H9 (cell line): ENCODE results near the gene CGB5. TPM values are rescaled to one million over a fixed set of nuclear protein-coding genes. Genes with fewer than 3 reads are reported as not detected.
A peak's percentile ranks its signal among the peaks of the same experiment; 100 is the strongest.

Source experiments
- DNase-seq: peaks from one replicate; pipeline ENCODE4 v3.0.0-alpha.2; 2017
- H2AFZ ChIP-seq: one replicate; pipeline ENCODE4 v1.6.1; 2013; ENCODE audit warnings: mild to moderate bottlenecking, low read length, control low read depth, moderate library complexity
- H2AK5ac ChIP-seq: 2 replicates; pipeline ENCODE4 v1.6.1; 2013; ENCODE audit warnings: low read length, control low read depth, mixed read lengths; ENCODE audit not compliant: insufficient read length
- H2BK120ac ChIP-seq: one replicate; pipeline ENCODE4 v1.6.1; 2013; ENCODE audit warnings: low read depth, mild to moderate bottlenecking, low read length, control low read depth, inconsistent platforms; ENCODE audit not compliant: poor library complexity, severe bottlenecking
- H2BK12ac ChIP-seq: 2 replicates; pipeline ENCODE4 v1.6.1; 2013; ENCODE audit warnings: low read length, control low read depth, mixed read lengths, low read depth; ENCODE audit not compliant: insufficient read length
- H2BK15ac ChIP-seq: 2 replicates; pipeline ENCODE4 v1.6.1; 2013; ENCODE audit warnings: low read depth, low read length, control low read depth
- H2BK20ac ChIP-seq: one replicate; pipeline ENCODE4 v1.6.1; 2013; ENCODE audit warnings: low read depth, mild to moderate bottlenecking, low read length, control low read depth, inconsistent platforms; ENCODE audit not compliant: poor library complexity, severe bottlenecking
- H2BK5ac ChIP-seq: 2 replicates; pipeline ENCODE4 v1.6.1; 2013; ENCODE audit warnings: low read length, control low read depth, mixed read lengths; ENCODE audit not compliant: insufficient read length
- H3K14ac ChIP-seq: 2 replicates; pipeline ENCODE4 v1.6.1; 2013; ENCODE audit warnings: low read length, control low read depth; ENCODE audit not compliant: insufficient read depth
- H3K18ac ChIP-seq: 2 replicates; pipeline ENCODE4 v1.6.1; 2013; ENCODE audit warnings: low read depth, mild to moderate bottlenecking, mixed read lengths, low read length, control low read depth; ENCODE audit not compliant: insufficient read length
- H3K23ac ChIP-seq: 2 replicates; pipeline ENCODE4 v1.6.1; 2013; ENCODE audit warnings: low read length, control low read depth, mixed read lengths, low read depth; ENCODE audit not compliant: insufficient read length
- H3K23me2 ChIP-seq: 2 replicates; pipeline ENCODE4 v1.6.1; 2013; ENCODE audit warnings: low read depth, mild to moderate bottlenecking, mixed read lengths, low read length, control low read depth; ENCODE audit not compliant: insufficient read length, poor library complexity, severe bottlenecking
- H3K27ac ChIP-seq: 2 replicates; pipeline ENCODE4 v1.5.1; 2013; ENCODE audit warnings: low read length, control low read depth, mixed read lengths, low read depth; ENCODE audit not compliant: insufficient read length
- H3K27me3 ChIP-seq: 2 replicates; pipeline ENCODE4 v1.6.1; 2013; ENCODE audit warnings: low read length, control low read depth, inconsistent platforms; ENCODE audit not compliant: insufficient read depth
- H3K4ac ChIP-seq: 2 replicates; pipeline ENCODE4 v1.6.1; 2013; ENCODE audit warnings: low read depth, mild to moderate bottlenecking, control low read depth, inconsistent platforms, low read length, moderate library complexity
- H3K4me1 ChIP-seq: 2 replicates; pipeline ENCODE4 v1.6.1; 2013; ENCODE audit warnings: low read length, control low read depth, inconsistent platforms; ENCODE audit not compliant: insufficient read depth
- H3K4me2 ChIP-seq: 2 replicates; pipeline ENCODE4 v1.6.1; 2013; ENCODE audit warnings: low read length, control low read depth, mixed read lengths; ENCODE audit not compliant: insufficient read length, insufficient read depth
- H3K56ac ChIP-seq: 2 replicates; pipeline ENCODE4 v1.6.1; 2013; ENCODE audit warnings: low read depth, mild to moderate bottlenecking, mixed read lengths, low read length, control low read depth; ENCODE audit not compliant: insufficient read length
- H3K79me1 ChIP-seq: 2 replicates; pipeline ENCODE4 v1.6.1; 2013; ENCODE audit warnings: low read depth, mild to moderate bottlenecking, moderate library complexity, low read length, control low read depth, inconsistent platforms; ENCODE audit not compliant: insufficient read depth, poor library complexity, severe bottlenecking
- H3K79me2 ChIP-seq: 2 replicates; pipeline ENCODE4 v1.6.1; 2013; ENCODE audit warnings: low read length, control low read depth, inconsistent platforms; ENCODE audit not compliant: insufficient read depth
- H3K9ac ChIP-seq: 2 replicates; pipeline ENCODE4 v1.6.1; 2013; ENCODE audit warnings: low read length, control low read depth, mixed read lengths; ENCODE audit not compliant: insufficient read length; ENCODE audit errors: extremely low read depth
- H3K9me3 ChIP-seq: one replicate; pipeline ENCODE4 v1.6.1; 2013; ENCODE audit warnings: low read depth, low read length, inconsistent platforms; ENCODE audit not compliant: control insufficient read depth
- H3T11ph ChIP-seq: one replicate; pipeline ENCODE4 v1.6.1; 2013; ENCODE audit warnings: mild to moderate bottlenecking, low read length, control low read depth, inconsistent platforms
- H4K20me1 ChIP-seq: one replicate; pipeline ENCODE4 v1.6.1; 2013; ENCODE audit not compliant: control insufficient read depth, insufficient read length, insufficient read depth
- H4K5ac ChIP-seq: 2 replicates; pipeline ENCODE4 v1.6.1; 2013; ENCODE audit warnings: low read depth, mild to moderate bottlenecking, mixed read lengths, low read length, control low read depth; ENCODE audit not compliant: insufficient read length
- H4K8ac ChIP-seq: replicated peaks from 2 replicates; pipeline ENCODE4 v1.6.1; 2013; ENCODE audit warnings: low read length, control low read depth, mixed read lengths, low read depth; ENCODE audit not compliant: insufficient read length
- H4K91ac ChIP-seq: 2 replicates; pipeline ENCODE4 v1.6.1; 2013; ENCODE audit warnings: low read depth, mild to moderate bottlenecking, moderate library complexity, mixed read lengths, low read length, control low read depth; ENCODE audit not compliant: insufficient read length
- H3K27ac Mint-ChIP-seq, 3 experiments: 2 replicates in 2 of 3; 3 replicates in 1 of 3; pipeline ENCODE4 v1.8.0; 2020 to 2021; ENCODE audit warnings: mixed read lengths in 3 of 3, mild to moderate bottlenecking in 1 of 3, moderate library complexity in 1 of 3
- H3K27me3 Mint-ChIP-seq: 2 replicates; pipeline ENCODE4 v1.8.0; 2021; ENCODE audit warnings: low read depth, mild to moderate bottlenecking, moderate library complexity, mixed read lengths
- H3K36me3 Mint-ChIP-seq, 3 experiments: 2 replicates in 2 of 3; 3 replicates in 1 of 3; pipeline ENCODE4 v1.8.0; 2020 to 2021; ENCODE audit warnings: low read depth in 3 of 3, mixed read lengths in 3 of 3; ENCODE audit not compliant: insufficient read depth in 1 of 3
- H3K4me1 Mint-ChIP-seq, 2 experiments: 2 replicates each; pipeline ENCODE4 v1.8.0; 2020; ENCODE audit warnings: mixed read lengths in 2 of 2
- H3K4me3 Mint-ChIP-seq, 2 experiments: 2 replicates in 1 of 2; 3 replicates in 1 of 2; pipeline ENCODE4 v1.8.0; 2020 to 2021; ENCODE audit warnings: mild to moderate bottlenecking in 2 of 2, mixed read lengths in 2 of 2, moderate library complexity in 1 of 2
- H3K9me3 Mint-ChIP-seq, 2 experiments: 2 replicates in 1 of 2; 3 replicates in 1 of 2; pipeline ENCODE4 v1.8.0; 2020; ENCODE audit warnings: mild to moderate bottlenecking in 2 of 2, mixed read lengths in 2 of 2, moderate library complexity in 1 of 2
- WGBS: extraction: QIAGEN DNeasy Blood & Tissue Kit; methylation state at CpG from one replicate; pipeline ENCODE4 v1.1.7; 2013; ENCODE audit warnings: missing lambda C conversion rate, low lambda C conversion rate, mixed read lengths; ENCODE audit not compliant: insufficient read length; ENCODE audit errors: extremely low coverage; 5-methylcytosine and 5-hydroxymethylcytosine counted together
- total RNA-seq: library from RNA; stranded (reverse); gene quantifications from 2 replicates; pipeline ENCODE4 v1.2.1, GENCODE V29; 2021
- TF ChIP-seq, protein P1 (sequence below): fragments of 200-600 bp; sonication (generic); conservative IDR thresholded peaks from 3 replicates; pipeline ENCODE4 v1.8.0; 2021; ENCODE audit warnings: antibody characterized with exemption, mild to moderate bottlenecking

Gene CGB5
- total RNA-seq, 1 experiment from 2014 or later = not detected

DNA sequence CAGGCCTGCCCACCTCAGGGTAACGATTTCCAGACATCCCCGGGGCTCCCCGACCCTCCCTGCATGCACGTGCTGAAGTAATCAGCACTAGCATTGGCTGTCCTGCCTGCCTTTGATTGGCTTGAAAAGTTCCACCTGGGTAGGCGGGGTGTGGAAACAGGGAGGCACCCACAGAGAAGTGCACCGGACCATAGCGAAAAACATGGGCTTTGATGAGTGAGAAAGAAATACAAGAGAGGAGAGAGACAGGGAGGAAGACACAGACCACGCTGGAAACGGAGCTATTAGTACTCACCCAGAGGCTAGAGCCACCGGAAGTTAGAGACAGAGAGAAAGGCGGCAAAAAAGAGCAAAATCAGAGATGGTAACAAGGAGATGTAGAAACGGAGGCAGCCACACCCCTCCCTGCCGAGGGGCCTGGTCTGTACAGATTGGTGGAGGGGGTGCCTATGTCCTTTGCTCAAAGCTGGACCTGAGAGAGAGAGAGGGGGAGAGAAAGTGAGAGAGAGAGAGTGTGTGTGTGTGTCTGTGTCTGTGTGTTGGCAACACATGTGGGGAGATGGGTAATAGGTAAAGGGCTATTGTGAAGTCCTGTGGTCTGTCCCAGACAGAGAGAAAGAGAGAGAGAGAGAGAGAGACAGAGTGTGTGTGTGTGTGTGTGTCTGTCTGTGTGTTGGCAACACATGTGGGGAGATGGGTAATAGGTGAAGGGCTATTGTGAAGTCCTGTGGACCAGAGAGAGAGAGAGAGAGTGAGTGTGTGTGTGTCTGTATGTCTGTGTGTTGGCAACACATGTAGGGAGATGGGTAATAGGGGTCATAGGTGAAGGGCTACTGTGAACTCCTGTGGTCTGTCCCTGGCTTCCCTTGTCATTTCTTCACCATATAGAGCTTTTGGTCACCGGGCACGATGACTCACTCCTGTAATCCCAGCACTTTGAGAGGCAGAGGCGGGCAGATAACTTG, 22.4 kb upstream of the CGB5 start:
- Mint-ChIP-seq H3K9me3 (peaks cover 0 to 1% of the 10 kb centered on the region in 2 experiments; a peak in 2 of 5 replicates), H3K4me1 (peaks cover 15 to 36% of the 10 kb centered on the region in 2 experiments), H3K4me3 (no peak overlapping the region; a peak in 1 of 5 replicates), H3K36me3 (peaks cover 0 to 5% (median 4%) of the 10 kb centered on the region in 3 experiments; a peak in 4 of 7 replicates), H3K27ac (no peak overlapping the region; a peak in 1 of 7 replicates), H3K27me3 (peaks cover 49% of the 10 kb centered on the region)
- Histone ChIP-seq H2BK15ac (no peak overlapping the region), H3K79me1 (no peaks in the 10 kb centered on the region), H3K14ac (no peak overlapping the region), H2BK20ac (no peak overlapping the region), H2BK5ac (no peak overlapping the region), H4K20me1 (no peaks in the 10 kb centered on the region), H4K8ac (no peak overlapping the region), H3K18ac (no peak overlapping the region), H4K91ac (no peak overlapping the region), H3K9ac (no peak overlapping the region), H3K23me2 (peaks cover 8% of the 10 kb centered on the region), H3K9me3 (no peaks in the 10 kb centered on the region), H2BK12ac (no peak overlapping the region), H3K4me1 (peaks cover 4% of the 10 kb centered on the region; the same call in 1 of the 2 replicates), H2AK5ac (no peak overlapping the region), H4K5ac (no peak overlapping the region), H3T11ph (no peak overlapping the region), H2AFZ (no peak overlapping the region), H3K23ac (no peak overlapping the region), H3K4ac (no peak overlapping the region), H3K27me3 (no peaks in the 10 kb centered on the region; the same call in 1 of the 2 replicates), H3K56ac (no peak overlapping the region), H3K79me2 (no peaks in the 10 kb centered on the region), H2BK120ac (peak overlapping the region; percentile 5), H3K4me2 (peak overlapping the region; percentile 9), H3K27ac (no peak overlapping the region)
- WGBS = no CpG with 5 or more reads among the region's 16 CpGs
- DNase-seq = no peak
- TF ChIP-seq, protein P1, sequence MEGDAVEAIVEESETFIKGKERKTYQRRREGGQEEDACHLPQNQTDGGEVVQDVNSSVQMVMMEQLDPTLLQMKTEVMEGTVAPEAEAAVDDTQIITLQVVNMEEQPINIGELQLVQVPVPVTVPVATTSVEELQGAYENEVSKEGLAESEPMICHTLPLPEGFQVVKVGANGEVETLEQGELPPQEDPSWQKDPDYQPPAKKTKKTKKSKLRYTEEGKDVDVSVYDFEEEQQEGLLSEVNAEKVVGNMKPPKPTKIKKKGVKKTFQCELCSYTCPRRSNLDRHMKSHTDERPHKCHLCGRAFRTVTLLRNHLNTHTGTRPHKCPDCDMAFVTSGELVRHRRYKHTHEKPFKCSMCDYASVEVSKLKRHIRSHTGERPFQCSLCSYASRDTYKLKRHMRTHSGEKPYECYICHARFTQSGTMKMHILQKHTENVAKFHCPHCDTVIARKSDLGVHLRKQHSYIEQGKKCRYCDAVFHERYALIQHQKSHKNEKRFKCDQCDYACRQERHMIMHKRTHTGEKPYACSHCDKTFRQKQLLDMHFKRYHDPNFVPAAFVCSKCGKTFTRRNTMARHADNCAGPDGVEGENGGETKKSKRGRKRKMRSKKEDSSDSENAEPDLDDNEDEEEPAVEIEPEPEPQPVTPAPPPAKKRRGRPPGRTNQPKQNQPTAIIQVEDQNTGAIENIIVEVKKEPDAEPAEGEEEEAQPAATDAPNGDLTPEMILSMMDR = no peak
